MM.1S (cell line): ENCODE data around the gene TBC1D20.
"Not testable (repeated sequence)": the region's sequence is repeated elsewhere in the genome, so short reads cannot be mapped to it uniquely, and the experiment has no call there.

Source experiments
- EZH2 ChIP-seq: fragments of 300-600 bp; sonication (generic); optimal IDR thresholded peaks from 2 replicates; pipeline ENCODE3; 2017; ENCODE audit warnings: low read depth, mild to moderate bottlenecking, antibody characterized with exemption, low read length, mixed read lengths
- EZH2phosphoT487 ChIP-seq: fragments of 300-600 bp; sonication (generic); IDR thresholded peaks from 2 replicates; pipeline ENCODE4 v1.6.1; 2018; ENCODE audit warnings: antibody characterized with exemption, low read length
- TF ChIP-seq, protein P1 (sequence below): fragments of 300-600 bp; sonication (generic); IDR thresholded peaks from 2 replicates; pipeline ENCODE4 v1.5.1; 2016; ENCODE audit warnings: antibody characterized with exemption, low read length, mixed read lengths

DNA sequence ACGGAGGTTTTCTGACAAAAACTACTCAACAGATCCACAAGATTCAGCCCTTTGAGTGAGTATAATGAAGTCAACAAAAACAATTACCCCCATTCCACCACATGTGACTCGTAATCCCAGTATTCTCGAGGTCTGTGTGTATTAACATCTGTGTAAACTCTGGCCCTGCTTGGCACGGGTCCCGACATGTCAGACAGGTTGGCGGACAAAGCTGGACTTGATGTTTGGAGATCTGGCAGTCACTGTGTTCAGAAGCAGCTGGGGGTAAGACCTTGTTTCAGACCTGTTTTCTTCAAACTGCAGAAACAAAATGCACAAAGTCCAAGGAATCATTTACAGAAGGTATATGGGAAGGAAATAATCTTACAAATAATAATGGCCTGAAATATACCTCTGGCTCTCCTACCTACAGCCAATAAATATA is 46.0 kb upstream of the TBC1D20 start:
- TF ChIP-seq EZH2, EZH2phosphoT487: not testable (repeated sequence)
- TF ChIP-seq, protein P1, sequence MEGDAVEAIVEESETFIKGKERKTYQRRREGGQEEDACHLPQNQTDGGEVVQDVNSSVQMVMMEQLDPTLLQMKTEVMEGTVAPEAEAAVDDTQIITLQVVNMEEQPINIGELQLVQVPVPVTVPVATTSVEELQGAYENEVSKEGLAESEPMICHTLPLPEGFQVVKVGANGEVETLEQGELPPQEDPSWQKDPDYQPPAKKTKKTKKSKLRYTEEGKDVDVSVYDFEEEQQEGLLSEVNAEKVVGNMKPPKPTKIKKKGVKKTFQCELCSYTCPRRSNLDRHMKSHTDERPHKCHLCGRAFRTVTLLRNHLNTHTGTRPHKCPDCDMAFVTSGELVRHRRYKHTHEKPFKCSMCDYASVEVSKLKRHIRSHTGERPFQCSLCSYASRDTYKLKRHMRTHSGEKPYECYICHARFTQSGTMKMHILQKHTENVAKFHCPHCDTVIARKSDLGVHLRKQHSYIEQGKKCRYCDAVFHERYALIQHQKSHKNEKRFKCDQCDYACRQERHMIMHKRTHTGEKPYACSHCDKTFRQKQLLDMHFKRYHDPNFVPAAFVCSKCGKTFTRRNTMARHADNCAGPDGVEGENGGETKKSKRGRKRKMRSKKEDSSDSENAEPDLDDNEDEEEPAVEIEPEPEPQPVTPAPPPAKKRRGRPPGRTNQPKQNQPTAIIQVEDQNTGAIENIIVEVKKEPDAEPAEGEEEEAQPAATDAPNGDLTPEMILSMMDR = not testable (repeated sequence)
